Lung (tissue), 12 donors: ENCODE data around the gene HSD3B7. TPM values are rescaled to one million over a fixed set of nuclear protein-coding genes. Genes with fewer than 3 reads are reported as not detected.

Experiments used
- ATAC-seq: fragments of 200-7000 bp; cut with Tn5 transposase; one replicate; pipeline ENCODE4 v1.9.1; 2020; ENCODE audit warnings: moderate number of reproducible peaks; ENCODE audit not compliant: insufficient read depth, low FRiP score
- DNase-seq, 3 donors: peaks; one replicate each; pipeline ENCODE4 v3.0.0-alpha.2; 2013 to 2017
- H3K27ac ChIP-seq, 2 donors: one replicate each; pipeline ENCODE4 v1.5.1; 2013; ENCODE audit warnings: mild to moderate bottlenecking in 2 of 2, moderate library complexity in 2 of 2, control low read depth in 1 of 2, inconsistent platforms in 1 of 2, low read depth in 1 of 2, low read length in 1 of 2
- H3K27me3 ChIP-seq, 3 donors: one replicate each; pipeline ENCODE4 v1.5.1; 2013; ENCODE audit warnings: low read length in 2 of 3; ENCODE audit not compliant: control insufficient read depth in 3 of 3, insufficient read depth in 3 of 3
- H3K36me3 ChIP-seq, 4 donors: one replicate each; pipeline ENCODE4 v1.5.1; 2013; ENCODE audit warnings: low read length in 4 of 4, mild to moderate bottlenecking in 1 of 4, moderate library complexity in 1 of 4; ENCODE audit not compliant: control insufficient read depth in 4 of 4, insufficient read depth in 4 of 4
- H3K4me1 ChIP-seq, 5 donors: one replicate each; pipeline ENCODE4 v1.5.1; 2013; ENCODE audit warnings: low read length in 5 of 5, mild to moderate bottlenecking in 2 of 5, moderate library complexity in 1 of 5; ENCODE audit not compliant: control insufficient read depth in 5 of 5, insufficient read depth in 5 of 5
- H3K4me3 ChIP-seq: one replicate; pipeline ENCODE4 v1.5.1; 2013; ENCODE audit warnings: mild to moderate bottlenecking, control low read depth, moderate library complexity
- H3K9ac ChIP-seq, 2 donors: one replicate each; pipeline ENCODE4 v1.5.1; 2013; ENCODE audit warnings: low read length in 2 of 2, control low read depth in 1 of 2; ENCODE audit not compliant: insufficient read depth in 1 of 2
- H3K9me3 ChIP-seq, 4 donors: one replicate each; pipeline ENCODE4 v1.5.1; 2013; ENCODE audit warnings: low read length in 3 of 4, mild to moderate bottlenecking in 1 of 4, moderate library complexity in 1 of 4; ENCODE audit not compliant: control insufficient read depth in 4 of 4, insufficient read depth in 3 of 4
- CTCF ChIP-seq: IDR thresholded peaks from 2 replicates; pipeline ENCODE4 v1.5.1; 2012; ENCODE audit warnings: mild to moderate bottlenecking; ENCODE audit errors: control extremely low read depth, extremely low read depth
- WGBS, 2 donors: extraction: QIAGEN DNeasy Blood & Tissue Kit; methylation state at CpG; one replicate each; pipeline ENCODE4 v1.1.7; 2013; 5-methylcytosine and 5-hydroxymethylcytosine counted together
- polyA plus RNA-seq, 2 donors: library from polyadenylated mRNA; stranded (reverse); fragments of 200-250 nt; gene quantifications; one replicate each; pipeline ENCODE4 v1.2.1, GENCODE V29; 2013
- total RNA-seq, 2 donors: library from RNA; depleted of rRNA in 1 of 2; stranded (reverse); fragments of >200 nt in 1 of 2; gene quantifications; one replicate each; pipeline ENCODE4 v1.2.1, GENCODE V29; 2014 to 2021
- donor health status: control.
- donor health status: control.
- donor health status: Bipolar disorder and iron deficiency.
- donor health status: healthy.
- donor health status: DM: yes; HTN: yes; CAD: no.

The HSD3B7 gene
- total and polyA plus RNA-seq, 4 donors: 6.2 to 34.5 (median 20.7) TPM

DNA sequence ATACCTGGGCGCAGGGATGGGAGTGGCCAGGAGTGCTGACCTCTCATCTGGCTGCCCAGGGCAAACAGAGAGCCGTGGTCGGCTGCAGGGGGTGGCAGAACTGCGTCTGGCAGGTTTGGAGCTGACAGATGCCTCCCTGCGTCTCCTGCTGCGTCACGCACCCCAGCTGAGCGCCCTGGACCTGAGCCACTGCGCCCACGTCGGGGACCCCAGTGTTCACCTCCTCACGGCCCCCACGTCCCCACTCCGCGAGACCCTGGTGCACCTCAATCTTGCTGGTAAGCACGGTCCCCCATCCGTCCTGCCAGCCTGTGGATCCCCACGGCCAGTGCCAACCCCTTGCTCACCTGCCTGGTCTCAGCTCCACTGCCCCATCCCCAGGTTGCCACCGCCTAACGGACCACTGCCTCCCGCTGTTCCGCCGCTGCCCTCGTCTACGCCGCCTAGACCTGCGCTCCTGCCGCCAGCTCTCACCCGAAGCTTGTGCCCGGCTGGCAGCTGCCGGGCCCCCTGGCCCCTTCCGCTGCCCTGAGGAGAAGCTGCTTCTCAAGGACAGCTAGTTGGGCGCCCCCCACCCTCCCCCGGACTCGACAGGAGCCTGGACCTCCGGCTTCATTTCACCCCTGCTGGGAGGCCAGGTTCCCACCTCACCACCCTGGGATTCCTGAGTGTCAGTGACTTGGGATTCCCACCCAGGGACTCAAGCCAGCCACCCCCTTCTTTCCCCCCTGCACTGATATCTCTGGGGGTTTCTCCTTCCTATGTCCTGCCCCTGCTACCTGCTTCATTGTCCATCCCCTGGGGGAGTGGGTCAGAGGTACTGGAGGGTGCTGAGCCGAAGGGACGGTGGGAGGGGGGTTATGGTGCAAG lies 38.1 kb upstream of the HSD3B7 start:
- Histone ChIP-seq H3K4me3 (no peak overlapping the region), H3K4me1 (peaks cover 0 to 27% (median 15%) of the 10 kb centered on the region in 5 donors), H3K9me3 (no peaks in the 10 kb centered on the region), H3K27me3 (no peaks in the 10 kb centered on the region), H3K36me3 (peaks cover 0 to 22% (median 11%) of the 10 kb centered on the region in 4 donors), H3K9ac (no peak overlapping the region), H3K27ac (peak overlapping the region in 1 of 2 donors; percentile 46)
- ATAC-seq (no peak), DNase-seq (no peak)
- WGBS, 2 donors: 93 to 95% methylated on average over 38 of the region's 38 CpGs
- no peak for TF ChIP-seq CTCF

DNA sequence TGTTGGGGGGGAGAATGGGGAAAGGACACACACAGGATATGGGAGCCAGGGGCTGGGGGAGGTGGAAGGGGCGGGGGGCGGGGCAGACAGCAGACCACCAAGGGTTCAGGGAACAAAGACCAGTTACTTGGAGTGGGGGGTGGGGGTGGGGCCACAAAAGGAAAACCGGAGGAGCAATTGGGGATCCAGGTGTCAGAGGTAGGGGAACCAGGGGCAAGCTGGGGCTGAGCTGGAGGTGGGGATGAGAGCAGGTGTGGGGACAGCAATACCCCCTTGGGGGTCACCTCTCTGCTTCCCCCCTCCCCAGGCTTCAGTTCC lies 37.5 kb upstream of the HSD3B7 start:
- Histone ChIP-seq H3K4me3 (no peak overlapping the region), H3K27ac (peak overlapping the region in 1 of 2 donors; percentile 77), H3K4me1 (peaks cover 0 to 27% (median 13%) of the 10 kb centered on the region in 5 donors), H3K9ac (peak overlapping the region; percentile 61 to 67), H3K36me3 (peaks cover 0 to 21% (median 8%) of the 10 kb centered on the region in 4 donors), H3K27me3 (no peaks in the 10 kb centered on the region), H3K9me3 (no peaks in the 10 kb centered on the region)
- TF ChIP-seq CTCF: no peak
- ATAC-seq (no peak), DNase-seq (no peak)
- 84 to 86% methylated on average over 3 of the region's 3 CpGs for WGBS, 2 donors

DNA sequence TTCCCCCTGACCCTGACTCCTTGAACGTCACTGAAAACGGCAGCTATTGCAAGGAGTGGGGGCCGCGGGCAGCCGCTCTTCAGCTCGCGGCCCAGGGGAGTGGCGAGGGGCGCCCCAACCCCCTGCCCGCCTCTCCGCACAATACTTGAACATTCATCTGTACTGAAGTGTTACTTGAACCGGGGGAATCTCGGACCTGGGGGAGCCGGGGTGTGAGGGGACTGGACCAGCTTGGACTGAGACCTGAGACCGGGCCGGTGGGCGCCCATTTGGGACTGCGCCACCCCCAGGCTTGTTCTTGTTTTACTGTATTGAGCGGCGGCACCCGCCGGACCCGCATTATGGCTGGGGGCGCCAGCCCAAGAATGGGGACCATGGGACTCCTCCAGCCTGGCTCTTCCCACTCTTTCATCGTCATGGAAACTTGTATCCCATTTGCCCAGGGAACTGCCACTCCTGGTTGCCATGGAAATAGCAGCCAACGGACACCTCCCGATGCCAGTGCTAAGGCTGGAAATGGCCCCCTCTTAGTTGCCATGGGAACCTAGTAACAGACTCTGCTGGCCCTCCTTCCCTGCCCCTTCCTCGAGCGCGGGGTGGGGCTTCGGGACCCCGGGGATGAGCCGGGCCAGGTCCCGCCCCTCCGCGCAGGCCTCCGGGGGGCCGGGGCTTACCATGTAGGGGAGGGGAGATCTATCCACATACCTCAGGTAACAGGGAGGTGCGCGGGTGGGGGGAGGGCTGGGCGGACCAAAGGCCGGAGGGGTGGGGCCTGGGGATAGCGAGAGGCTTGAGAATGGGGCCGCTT lies 36.9 kb upstream of the HSD3B7 start:
- H3K9ac ChIP-seq: peak overlapping the region; percentile 61 to 67
- ATAC-seq: peak; percentile 39
- WGBS, 2 donors: 39 to 47% methylated on average over 43 to 44 of the region's 44 CpGs

More for the DNA sequence above, 36.9 kb upstream of the HSD3B7 start:
- no peak for TF ChIP-seq CTCF
- Histone ChIP-seq H3K36me3 (peaks cover 0 to 18% (median 6%) of the 10 kb centered on the region in 4 donors), H3K4me3 (peak overlapping the region; percentile 81), H3K9me3 (no peaks in the 10 kb centered on the region), H3K27me3 (no peaks in the 10 kb centered on the region), H3K4me1 (peaks cover 0 to 27% (median 13%) of the 10 kb centered on the region in 5 donors), H3K27ac (peak overlapping the region; percentile 79 to 95)
- peak; percentile 99 to 100 (median 99) for DNase-seq
